ENCODE data around the gene PLEKHM2.

The PLEKHM2 gene

DNA sequence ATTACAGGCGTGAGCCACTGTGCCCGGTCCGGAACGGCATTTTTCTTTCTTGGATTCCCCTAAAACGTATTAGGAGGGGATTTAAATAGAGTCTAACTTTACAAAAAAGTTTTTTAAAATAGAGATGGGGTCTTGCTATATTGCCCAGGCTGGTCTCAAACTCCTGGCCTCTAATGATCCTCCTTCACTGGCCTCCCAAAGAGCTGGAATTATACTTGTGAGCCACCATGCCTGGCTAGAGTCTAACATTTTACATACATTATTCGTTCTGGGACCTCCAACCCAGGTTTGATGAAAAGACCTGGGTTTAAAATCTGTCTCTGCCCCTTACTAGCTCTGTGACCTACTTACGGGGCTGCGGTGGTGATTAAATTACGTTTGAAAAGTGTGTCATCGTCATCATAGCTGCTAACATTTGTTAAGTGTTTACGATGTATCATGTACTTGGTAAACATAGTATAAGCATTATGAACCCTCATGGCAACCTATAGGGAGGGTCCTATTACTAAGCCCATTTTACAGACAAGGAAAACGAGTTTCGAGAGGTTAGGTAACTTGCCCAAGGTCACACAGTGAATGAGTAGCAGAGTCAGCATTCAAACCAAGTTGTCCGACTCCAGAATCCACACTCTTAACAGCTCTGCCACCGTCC lies 24.5 kb downstream of the PLEKHM2 start:
- TF ChIP-seq SUZ12 (IDR thresholded peaks at IDR 0.05; ENCODE audit: extremely low read depth, insufficient read depth, insufficient read length) (no peak), YY1 (IDR thresholded peaks at IDR 0.05; ENCODE audit: insufficient read depth, insufficient read length) (no peak), ZNF274 (IDR thresholded peaks at IDR 0.05; ENCODE audit: low read depth, low read length) (no peak)
- Histone ChIP-seq H3K27me3 (ENCODE audit: insufficient read depth, insufficient read length) (no peaks in the 10 kb centered on the region), H3K36me3 (ENCODE audit: insufficient read depth, insufficient read length, low read length) (peaks cover 13% of the 10 kb centered on the region), H3K4me3 (ENCODE audit: insufficient read length, low read depth) (no peak overlapping the region), H3K9ac (ENCODE audit: insufficient read length, low read depth) (no peak overlapping the region), H3K4me1 (ENCODE audit: insufficient read depth, insufficient read length) (no peaks in the 10 kb centered on the region), H3K9me3 (ENCODE audit: insufficient read depth, low read length) (no peaks in the 10 kb centered on the region)
- no peak for DNase-seq (ENCODE audit: low read depth, low spot score)

GRCh38 chr1:15709226-15709625 lies 25.1 kb downstream of the PLEKHM2 start:
- DNase-seq (ENCODE audit: low read depth, low spot score) = no peak
- H3K4me3 ChIP-seq (ENCODE audit: insufficient read length, low read depth) = no peak overlapping the region

DNA sequence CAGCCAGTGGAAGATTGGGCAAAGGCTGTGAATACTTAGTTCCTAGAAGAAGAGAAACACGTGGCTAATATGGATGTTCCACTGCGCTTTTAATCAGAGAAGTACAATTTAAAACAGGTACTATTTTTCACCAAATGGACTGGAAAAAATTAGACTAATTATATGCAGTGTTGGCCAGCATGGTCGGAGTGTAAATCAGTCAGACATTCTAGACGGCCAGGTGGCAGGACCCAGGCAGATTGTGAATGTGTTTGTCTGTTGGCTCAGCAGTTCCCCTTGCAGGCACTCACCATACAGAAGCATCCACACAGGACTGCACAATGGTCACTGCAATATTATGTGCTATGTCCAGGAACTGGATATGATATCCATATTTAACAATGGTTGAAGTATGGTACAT lies 28.0 kb downstream of the PLEKHM2 start:
- no peak for DNase-seq (ENCODE audit: low read depth, low spot score)

More at GRCh38 chr1:15709226-15709625, 25.1 kb downstream of the PLEKHM2 start:
- no peak for TF ChIP-seq ZNF274 (IDR thresholded peaks at IDR 0.05; ENCODE audit: low read depth, low read length)
- TF ChIP-seq YY1 (IDR thresholded peaks at IDR 0.05; ENCODE audit: insufficient read depth, insufficient read length) = no peak
- TF ChIP-seq SUZ12 (IDR thresholded peaks at IDR 0.05; ENCODE audit: extremely low read depth, insufficient read depth, insufficient read length) = no peak
- Histone ChIP-seq H3K9me3 (ENCODE audit: insufficient read depth, low read length) (no peaks in the 10 kb centered on the region), H3K27me3 (ENCODE audit: insufficient read depth, insufficient read length) (no peaks in the 10 kb centered on the region), H3K9ac (ENCODE audit: insufficient read length, low read depth) (no peak overlapping the region), H3K36me3 (ENCODE audit: insufficient read depth, insufficient read length, low read length) (peaks cover 13% of the 10 kb centered on the region), H3K4me1 (ENCODE audit: insufficient read depth, insufficient read length) (no peaks in the 10 kb centered on the region)

GRCh38 chr1:15714406-15715136 lies 30.5 kb downstream of the PLEKHM2 start:
- peaks cover 34% of the 10 kb centered on the region for H3K36me3 ChIP-seq (ENCODE audit: insufficient read depth, insufficient read length, low read length)
- H3K4me1 ChIP-seq (ENCODE audit: insufficient read depth, insufficient read length) = peaks cover 2% of the 10 kb centered on the region
- H3K4me3 ChIP-seq (ENCODE audit: insufficient read length, low read depth) = no peak overlapping the region
- no peak overlapping the region for H3K9ac ChIP-seq (ENCODE audit: insufficient read length, low read depth)
- no peaks in the 10 kb centered on the region for H3K27me3 ChIP-seq (ENCODE audit: insufficient read depth, insufficient read length)
- no peaks in the 10 kb centered on the region for H3K9me3 ChIP-seq (ENCODE audit: insufficient read depth, low read length)
- no peak for DNase-seq (ENCODE audit: low read depth, low spot score)
- TF ChIP-seq YY1 (IDR thresholded peaks at IDR 0.05; ENCODE audit: insufficient read depth, insufficient read length) (no peak), ZNF274 (IDR thresholded peaks at IDR 0.05; ENCODE audit: low read depth, low read length) (no peak), SUZ12 (IDR thresholded peaks at IDR 0.05; ENCODE audit: extremely low read depth, insufficient read depth, insufficient read length) (no peak)

More for the DNA sequence above, 28.0 kb downstream of the PLEKHM2 start:
- Histone ChIP-seq H3K9me3 (ENCODE audit: insufficient read depth, low read length) (no peaks in the 10 kb centered on the region), H3K27me3 (ENCODE audit: insufficient read depth, insufficient read length) (no peaks in the 10 kb centered on the region), H3K4me3 (ENCODE audit: insufficient read length, low read depth) (no peak overlapping the region), H3K9ac (ENCODE audit: insufficient read length, low read depth) (no peak overlapping the region), H3K4me1 (ENCODE audit: insufficient read depth, insufficient read length) (no peaks in the 10 kb centered on the region), H3K36me3 (ENCODE audit: insufficient read depth, insufficient read length, low read length) (peaks cover 16% of the 10 kb centered on the region)
- TF ChIP-seq YY1 (IDR thresholded peaks at IDR 0.05; ENCODE audit: insufficient read depth, insufficient read length) (no peak), SUZ12 (IDR thresholded peaks at IDR 0.05; ENCODE audit: extremely low read depth, insufficient read depth, insufficient read length) (no peak), ZNF274 (IDR thresholded peaks at IDR 0.05; ENCODE audit: low read depth, low read length) (no peak)

DNA sequence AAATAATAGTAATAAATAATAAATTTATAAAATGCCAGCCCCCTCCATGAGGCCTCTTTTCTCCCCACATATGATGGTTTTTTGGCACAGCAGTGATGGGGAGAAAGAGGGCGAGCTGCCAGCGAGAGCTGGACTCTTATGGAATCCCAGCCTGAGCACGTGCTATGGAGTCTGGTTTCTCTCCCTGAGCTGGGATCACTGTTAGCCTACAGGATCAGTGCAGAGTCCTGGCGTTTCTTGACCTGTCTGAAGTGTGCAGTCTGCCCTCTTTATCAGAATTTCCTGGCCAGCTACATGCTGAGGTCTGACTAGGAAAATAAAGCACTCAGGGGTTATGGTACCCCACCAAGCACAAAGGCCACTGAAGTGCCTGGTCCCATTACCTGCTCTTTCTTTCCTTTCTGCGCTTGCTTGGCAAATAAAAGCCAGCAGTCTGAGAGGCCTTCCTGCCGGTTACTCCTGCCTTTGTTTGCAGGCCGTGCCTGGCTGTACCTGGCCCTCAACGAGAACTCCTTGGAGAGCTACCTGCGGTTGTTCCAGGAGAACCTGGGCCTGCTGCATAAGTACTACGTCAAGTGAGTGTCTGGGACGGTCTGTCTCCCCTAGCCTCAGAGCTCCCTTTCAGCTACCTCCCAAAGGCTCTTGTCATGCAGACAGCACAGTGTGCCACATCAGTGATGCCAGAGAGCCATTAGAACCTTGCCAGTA lies 33.5 kb downstream of the PLEKHM2 start:
- H3K4me3 ChIP-seq (ENCODE audit: insufficient read length, low read depth) = no peak overlapping the region
- H3K36me3 ChIP-seq (ENCODE audit: insufficient read depth, insufficient read length, low read length) = peaks cover 52% of the 10 kb centered on the region
- no peak overlapping the region for H3K9ac ChIP-seq (ENCODE audit: insufficient read length, low read depth)
- TF ChIP-seq SUZ12 (IDR thresholded peaks at IDR 0.05; ENCODE audit: extremely low read depth, insufficient read depth, insufficient read length) (no peak), YY1 (IDR thresholded peaks at IDR 0.05; ENCODE audit: insufficient read depth, insufficient read length) (no peak), ZNF274 (IDR thresholded peaks at IDR 0.05; ENCODE audit: low read depth, low read length) (no peak)
- no peaks in the 10 kb centered on the region for H3K27me3 ChIP-seq (ENCODE audit: insufficient read depth, insufficient read length)
- H3K9me3 ChIP-seq (ENCODE audit: insufficient read depth, low read length) = no peaks in the 10 kb centered on the region
- no peak for DNase-seq (ENCODE audit: low read depth, low spot score)
- peaks cover 4% of the 10 kb centered on the region for H3K4me1 ChIP-seq (ENCODE audit: insufficient read depth, insufficient read length)

DNA sequence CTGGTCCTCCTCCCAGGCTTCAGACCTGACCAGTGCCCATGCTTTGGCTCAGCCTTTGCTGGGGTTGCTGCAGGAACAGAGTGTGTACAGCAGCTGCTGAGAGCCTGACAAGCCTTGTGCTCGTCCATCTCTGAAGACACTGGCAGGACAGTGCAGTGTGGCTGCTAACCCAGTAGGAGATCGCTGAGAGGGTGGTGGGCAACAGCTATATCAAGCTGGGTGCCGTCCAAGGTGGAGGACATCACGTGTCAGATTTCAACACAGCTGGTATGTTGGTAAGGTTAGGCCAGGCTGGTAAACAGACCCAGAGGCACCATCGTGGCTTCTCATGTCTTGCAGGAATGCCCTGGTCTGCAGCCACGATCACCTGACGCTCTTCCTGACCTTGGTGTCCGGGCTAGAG lies 34.1 kb downstream of the PLEKHM2 start:
- Histone ChIP-seq H3K9ac (ENCODE audit: insufficient read length, low read depth) (no peak overlapping the region), H3K4me3 (ENCODE audit: insufficient read length, low read depth) (no peak overlapping the region), H3K9me3 (ENCODE audit: insufficient read depth, low read length) (no peaks in the 10 kb centered on the region), H3K4me1 (ENCODE audit: insufficient read depth, insufficient read length) (peaks cover 6% of the 10 kb centered on the region), H3K36me3 (ENCODE audit: insufficient read depth, insufficient read length, low read length) (peaks cover 55% of the 10 kb centered on the region), H3K27me3 (ENCODE audit: insufficient read depth, insufficient read length) (no peaks in the 10 kb centered on the region)
- no peak for DNase-seq (ENCODE audit: low read depth, low spot score)
- TF ChIP-seq SUZ12 (IDR thresholded peaks at IDR 0.05; ENCODE audit: extremely low read depth, insufficient read depth, insufficient read length) (no peak), YY1 (IDR thresholded peaks at IDR 0.05; ENCODE audit: insufficient read depth, insufficient read length) (no peak), ZNF274 (IDR thresholded peaks at IDR 0.05; ENCODE audit: low read depth, low read length) (no peak)
